K562 (cell line): ENCODE data around the gene C9orf50. TPM values are rescaled to one million over a fixed set of nuclear protein-coding genes. Genes with fewer than 3 reads are reported as not detected.

Source experiments
- ATAC-seq: fragments of 200-7000 bp; cut with Tn5 transposase; 3 replicates; pipeline ENCODE4 v1.9.1; 2020; ENCODE audit warnings: moderate library complexity
- BruUV-seq: library from RNA; stranded (reverse); fragments of 400-500 nt; replicated peaks from 2 replicates; lab custom pipeline; 2021; lab: Mats Ljungman, UMichigan
- CTCF ChIA-PET: fragments of 300-600 bp; formaldehyde crosslinking; extraction: SDS; loops from one replicate; lab custom pipeline; 2021; ENCODE audit warnings: low intra/inter-chr PET ratio; lab: Yijun Ruan, JAX
- POLR2A ChIA-PET: fragments of 300-600, 350-650 bp; sonication (Branson Sonifier 250); formaldehyde crosslinking; extraction: SDS; loops from one replicate; lab custom pipeline; 2021; ENCODE audit warnings: antibody characterized with exemption, inconsistent platforms; lab: Yijun Ruan, JAX
- DNase-seq, 4 experiments: peaks; one replicate each; pipeline versions ENCODE4 v3.0.0 to v3.0.0-alpha.2; 2011 to 2018; ENCODE audit warnings: low spot score in 3 of 4, mixed read lengths in 3 of 4; ENCODE audit errors: extremely low read depth in 1 of 4
- FAIRE-seq: peaks from 2 replicates; lab custom pipeline; 2011; peaks lifted over from hg19 to GRCh38; lab: Jason Lieb, UNC
- H2AFZ ChIP-seq: 2 replicates; pipeline ENCODE4 v1.6.0; 2011; ENCODE audit warnings: low read depth, low read length, control low read depth, inconsistent platforms
- H3K27ac ChIP-seq: fragments of 200-600 bp; 3 replicates; pipeline ENCODE4 v1.8.0; 2011; ENCODE audit warnings: low read depth, mild to moderate bottlenecking, control low read depth, inconsistent platforms, low read length, moderate library complexity, mixed read lengths; ENCODE audit errors: extremely low read depth
- H3K27me3 ChIP-seq, 2 experiments: fragments of 300-600 bp in 1 of 2; 2 replicates in 1 of 2; 3 replicates in 1 of 2; pipeline versions ENCODE4 v1.6.0 to v1.8.0; 2011; ENCODE audit warnings: inconsistent platforms in 2 of 2, low read length in 2 of 2, mild to moderate bottlenecking in 1 of 2, mixed read lengths in 1 of 2, moderate library complexity in 1 of 2; ENCODE audit not compliant: control insufficient read depth in 2 of 2, insufficient read depth in 2 of 2
- H3K36me3 ChIP-seq: fragments of 300-600 bp; 3 replicates; pipeline ENCODE4 v1.8.0; 2011; ENCODE audit warnings: mild to moderate bottlenecking, low read length, inconsistent platforms; ENCODE audit not compliant: control insufficient read depth, insufficient read depth
- H3K4me1 ChIP-seq, 2 experiments: fragments of 200-600 bp in 1 of 2; replicated peaks in 1 of 2; 2 replicates in 1 of 2; 3 replicates in 1 of 2; pipeline versions ENCODE4 v1.5.1 to v1.8.0; 2011; ENCODE audit warnings: inconsistent platforms in 2 of 2, low read length in 2 of 2, mild to moderate bottlenecking in 1 of 2, mixed read lengths in 1 of 2, moderate library complexity in 1 of 2; ENCODE audit not compliant: control insufficient read depth in 2 of 2, insufficient read depth in 2 of 2
- H3K4me2 ChIP-seq: 2 replicates; pipeline ENCODE4 v1.6.1; 2011; ENCODE audit warnings: low read length, control low read depth, inconsistent platforms, mixed read lengths; ENCODE audit not compliant: insufficient read depth
- H3K4me3 ChIP-seq: fragments of 200-600 bp; sonication (generic), shearing (Covaris generic); 2 replicates; pipeline ENCODE4 v1.5.1; 2016; ENCODE audit warnings: control low read depth, inconsistent platforms
- H3K79me2 ChIP-seq: fragments of 200-600 bp; 3 replicates; pipeline ENCODE4 v1.8.0; 2011; ENCODE audit warnings: low read length, inconsistent platforms; ENCODE audit not compliant: control insufficient read depth, insufficient read depth
- H3K9ac ChIP-seq, 2 experiments: 2 replicates each; pipeline versions ENCODE4 v1.6.0 to v1.6.1; 2011; ENCODE audit warnings: low read depth in 2 of 2, low read length in 2 of 2, control low read depth in 1 of 2, inconsistent platforms in 1 of 2, mild to moderate bottlenecking in 1 of 2, mixed read lengths in 1 of 2; ENCODE audit not compliant: insufficient read depth in 1 of 2
- H3K9me1 ChIP-seq: one replicate; pipeline ENCODE4 v1.6.0; 2011; ENCODE audit warnings: inconsistent platforms, mild to moderate bottlenecking, low read length, moderate library complexity; ENCODE audit not compliant: control insufficient read depth, insufficient read depth
- H3K9me3 ChIP-seq: replicated peaks from 2 replicates; pipeline ENCODE4 v1.5.1; 2011; ENCODE audit warnings: low read depth, low read length, inconsistent platforms; ENCODE audit not compliant: control insufficient read depth, insufficient read depth
- H4K20me1 ChIP-seq: replicated peaks from 2 replicates; pipeline ENCODE4 v1.6.1; 2011; ENCODE audit warnings: low read length, inconsistent platforms, mixed read lengths; ENCODE audit not compliant: control insufficient read depth, insufficient read depth
- BCOR ChIP-seq: fragments of 450-650 bp; IDR thresholded peaks from 2 replicates; pipeline ENCODE4 v1.6.1; 2016
- CBX1 ChIP-seq: sonication (generic); IDR thresholded peaks from 2 replicates; pipeline ENCODE4 v1.6.1; 2016; ENCODE audit warnings: antibody characterized with exemption, low read depth, mild to moderate bottlenecking
- EWSR1 ChIP-seq: fragments of 450-650 bp; IDR thresholded peaks from 2 replicates; pipeline ENCODE4 v1.6.1; 2018; ENCODE audit warnings: borderline replicate concordance, mild to moderate bottlenecking, low read depth, moderate library complexity; ENCODE audit not compliant: partially characterized antibody
- HDGF ChIP-seq: fragments of 450-650 bp; IDR thresholded peaks from 2 replicates; pipeline ENCODE4 v1.6.1; 2016
- HOXB6 ChIP-seq: fragments of 250-450 bp; sonication (Bioruptor Pico); IDR thresholded peaks from 2 replicates; pipeline ENCODE4 v1.5.1; 2022; ENCODE audit warnings: mild to moderate bottlenecking, borderline replicate concordance
- KDM1A ChIP-seq, 2 experiments: fragments of 450-650 bp; IDR thresholded peaks; 2 replicates each; pipeline ENCODE4 v1.6.1; 2016; ENCODE audit warnings: mild to moderate bottlenecking in 2 of 2
- PTBP1 ChIP-seq: fragments of 200-400 bp; formaldehyde crosslinking; IDR thresholded peaks from 2 replicates; pipeline ENCODE4 v1.6.1; 2017; ENCODE audit warnings: low read depth, low read length
- RAD51 ChIP-seq: fragments of 450-650 bp; IDR thresholded peaks from 2 replicates; pipeline ENCODE4 v1.7.1; 2016; ENCODE audit warnings: low read depth, mild to moderate bottlenecking, borderline replicate concordance
- RBM25 ChIP-seq: fragments of 200-400 bp; formaldehyde crosslinking; IDR thresholded peaks from 2 replicates; pipeline ENCODE4 v1.6.1; 2018; ENCODE audit warnings: low read length, low read depth, moderate library complexity; ENCODE audit not compliant: severe bottlenecking
- RCOR1 ChIP-seq, 2 experiments: IDR thresholded peaks; 2 replicates each; pipeline ENCODE4 v1.6.1; 2012; ENCODE audit warnings: low read depth in 2 of 2, low read length in 2 of 2, borderline replicate concordance in 1 of 2, improper control_type of control experiment in 1 of 2
- SMARCA5 ChIP-seq: fragments of 450-650 bp; IDR thresholded peaks from 2 replicates; pipeline ENCODE4 v1.6.1; 2016
- ZFP36 ChIP-seq: fragments of 150-350 bp; IDR thresholded peaks from 2 replicates; pipeline ENCODE4 v1.6.1; 2018; ENCODE audit warnings: low read length, low read depth; ENCODE audit not compliant: partially characterized antibody
- ZFPM2 ChIP-seq: fragments of 250-450 bp; sonication (Bioruptor Pico); IDR thresholded peaks from 2 replicates; pipeline ENCODE4 v1.5.1; 2022; ENCODE audit warnings: mild to moderate bottlenecking
- ZNF3 ChIP-seq: fragments of 250-450 bp; sonication (Bioruptor Pico); IDR thresholded peaks from 2 replicates; pipeline ENCODE4 v1.5.0; 2021; ENCODE audit warnings: mild to moderate bottlenecking, moderate library complexity
- ZNF436 ChIP-seq: fragments of 250-450, 450-650 bp; sonication (Bioruptor Pico); formaldehyde crosslinking; IDR thresholded peaks from 2 replicates; pipeline ENCODE4 v1.7.0; 2020; ENCODE audit warnings: mild to moderate bottlenecking
- ZNF584 ChIP-seq: fragments of 200-800 bp; sonication (Bioruptor generic); IDR thresholded peaks from 2 replicates; pipeline ENCODE4 v1.6.1; 2016; ENCODE audit warnings: low read depth, mild to moderate bottlenecking, missing genetic modification characterization, missing compliant biosample characterization
- ZNF589 ChIP-seq: fragments of 200-800 bp; sonication (Bioruptor generic); IDR thresholded peaks from 2 replicates; pipeline ENCODE4 v1.6.1; 2016; ENCODE audit warnings: low read depth, missing genetic modification characterization, missing compliant biosample characterization
- WGBS: fragments of 100-300 bp; shearing (Covaris generic); methylation state at CpG from one replicate; pipeline ENCODE4 v1.1.6; 2016; ENCODE audit warnings: low coverage, mixed read lengths; ENCODE audit not compliant: insufficient coverage; ENCODE audit errors: missing lambda C conversion rate; 5-methylcytosine and 5-hydroxymethylcytosine counted together
- in situ Hi-C: fragments of 300-500 bp; cut with MboI; formaldehyde crosslinking; loops from 4 replicates; pipeline ENCODE4 v1.15.0; 2018; ENCODE audit warnings: inconsistent platforms, mixed read lengths
- intact Hi-C: fragments of 100-400 bp; cut with micrococcal nuclease; formaldehyde crosslinking; loops from 2 replicates; pipeline ENCODE4 v1.14.2; 2022
- polyA plus RNA-seq, 8 experiments: library from polyadenylated mRNA; depleted of rRNA in 4 of 8; stranded (reverse) in 5 of 8; unstranded in 3 of 8; fragments of >200 nt; fragmentation: Nextera tagmentation in 2 of 8; fragmentation: Illumina TruSeq in 1 of 8; extraction: Ambion mirVana in 2 of 8; extraction: Trizol in 1 of 8; gene quantifications; 2 replicates each; pipeline versions ENCODE4 v1.2.1 to v1.2.3, GENCODE V29; 2011 to 2014; ENCODE audit warnings: inconsistent platforms in 1 of 8, missing spikeins in 1 of 8
- total RNA-seq, 7 experiments: library from RNA; depleted of rRNA in 6 of 7; stranded (reverse); fragments of >200 nt in 6 of 7; fragmentation: Illumina TruSeq in 2 of 7; extraction: Trizol in 2 of 7; gene quantifications; 2 replicates each; pipeline versions ENCODE4 v1.2.1 to v1.2.3, GENCODE V29; 2011 to 2021; ENCODE audit warnings: low replicate concordance in 1 of 7

The C9orf50 gene
- total and polyA plus RNA-seq, 9 of the 15 experiments (the other 6 are each of a cell fraction or from before 2014, with no cell fraction given) = not detected

DNA sequence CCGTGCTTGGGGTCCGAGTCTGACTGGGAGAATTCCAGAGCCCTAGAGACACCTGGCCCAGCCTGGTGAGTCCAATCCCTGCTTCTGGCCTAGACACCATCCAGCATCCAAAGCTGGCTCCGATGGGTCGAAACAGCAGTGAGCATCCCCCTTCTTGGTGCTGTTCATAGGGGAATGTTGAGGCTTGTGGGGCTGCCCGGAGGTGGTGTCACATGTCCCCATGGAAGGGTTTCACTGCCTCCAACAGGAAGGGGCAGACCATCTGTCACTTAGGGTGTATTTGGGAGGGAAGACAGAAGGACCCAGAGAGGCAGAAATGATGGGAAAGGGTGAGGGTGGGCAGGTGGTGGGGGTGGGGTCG, 13.9 kb downstream of the C9orf50 start:
- FAIRE-seq = no peak
- no peaks in the 10 kb centered on the region for H3K9me3 ChIP-seq
- peak; percentile 99 for TF ChIP-seq ZFP36
- 0 out of 2 replicates have a peak, but pooled peaks have one; percentile 41 for TF ChIP-seq ZNF584 (CRISPR knock-in tag)
- no peak for TF ChIP-seq EWSR1
- TF ChIP-seq BCOR = peak; percentile 97
- peak; percentile 94 for TF ChIP-seq HDGF
- TF ChIP-seq RBM25 = peak; percentile 90
- 0 out of 2 replicates have a peak, but pooled peaks have one; percentile 65 for TF ChIP-seq ZNF589 (CRISPR knock-in tag)
- TF ChIP-seq ZFPM2 (CRISPR knock-in tag) = no peak
- TF ChIP-seq PTBP1 = peak; percentile 63; the same call in 1 of the 2 replicates
- no peak for TF ChIP-seq ZNF3
- TF ChIP-seq SMARCA5 = peak; percentile 98
- TF ChIP-seq ZNF436 = peak; percentile 93
- 0 out of 2 replicates have a peak, but pooled peaks have one; percentile 30 for TF ChIP-seq CBX1
- TF ChIP-seq HOXB6 (CRISPR knock-in tag) = no peak
- TF ChIP-seq RAD51 = 0 out of 2 replicates have a peak, but pooled peaks have one; percentile 13
- TF ChIP-seq KDM1A (IDR thresholded peaks at IDR 0.05) = peak; percentile 74 to 81
- peak in 1 of 2 experiments; percentile 76; a peak in 2 of 4 replicates for TF ChIP-seq RCOR1 (IDR thresholded peaks at IDR 0.05; ENCODE audit: borderline replicate concordance in 1 of 2, low read depth in 2 of 2, low read length in 2 of 2)
- 80% methylated on average over 4 of the region's 6 CpGs for WGBS
- ChIA-PET POLR2A (interaction anchor here (0.6 to 1.6 kb wide), 5 partner anchors 11 to 434 kb away, joined by 3 to 5 read pairs (median 4); no protein-coding TSS in a partner anchor), CTCF (interaction anchor here (0.6 to 1.0 kb wide), 2 partner anchors 165 to 475 kb away, joined by 3 read pairs; no protein-coding TSS in a partner anchor)
- no peaks in the 10 kb centered on the region for H3K9me1 ChIP-seq
- no peak for ATAC-seq
- H3K79me2 ChIP-seq = no peaks in the 10 kb centered on the region
- H3K27ac ChIP-seq = no peak overlapping the region
- H3K9ac ChIP-seq = 0 out of 4 replicates have a peak overlapping the region, but pooled peaks of 1 of the 2 experiments have one; percentile 55
- no peaks in the 10 kb centered on the region for H3K36me3 ChIP-seq
- intact Hi-C loops = loop anchor here (2.0 to 10.0 kb wide), 3 partner anchors 36 to 120 kb away; no protein-coding TSS in a partner anchor
- H4K20me1 ChIP-seq = 0 out of 2 replicates have a peak, but pooled peaks cover 8% of the 10 kb centered on the region
- BruUV-seq = no TSS peak
- peaks cover 0 to 7% of the 10 kb centered on the region in 2 experiments; a peak in 2 of 5 replicates for H3K27me3 ChIP-seq
- in situ Hi-C loops = loop anchor here (5.0 to 25.0 kb wide), 3 partner anchors 45 to 270 kb away; no protein-coding TSS in a partner anchor
- no peak overlapping the region for H3K4me2 ChIP-seq
- H3K4me3 ChIP-seq = no peak overlapping the region
- H3K4me1 ChIP-seq = peaks cover 18 to 73% of the 10 kb centered on the region in 2 experiments; a peak in 4 of 5 replicates
- DNase-seq = no peak
- H2AFZ ChIP-seq = peak overlapping the region; percentile 71; the same call in 1 of the 2 replicates
